HepG2 (cell line): ENCODE data around the gene CDC34. TPM values are rescaled to one million over a fixed set of nuclear protein-coding genes. Genes with fewer than 3 reads are reported as not detected.
A peak's percentile ranks its signal among the peaks of the same experiment; 100 is the strongest.

Source experiments
- AKAP8 ChIP-seq: sonication (generic); formaldehyde crosslinking; IDR thresholded peaks from 2 replicates; pipeline ENCODE4 v1.5.1; 2020; ENCODE audit warnings: mild to moderate bottlenecking, missing genetic modification reagents
- HOXD1 ChIP-seq: sonication (generic); formaldehyde crosslinking; IDR thresholded peaks from 2 replicates; pipeline ENCODE4 v1.5.0; 2020; ENCODE audit warnings: missing genetic modification reagents
- MTF2 ChIP-seq: sonication (generic); formaldehyde crosslinking; IDR thresholded peaks from 2 replicates; pipeline ENCODE4 v1.5.0; 2020; ENCODE audit warnings: missing genetic modification reagents, borderline replicate concordance
- NR2C2 ChIP-seq: sonication (generic); formaldehyde crosslinking; IDR thresholded peaks from 2 replicates; pipeline ENCODE4 v1.4.0; 2020; ENCODE audit warnings: missing genetic modification reagents, mild to moderate bottlenecking, moderate library complexity, borderline replicate concordance
- SNAPC2 ChIP-seq: sonication (generic); formaldehyde crosslinking; IDR thresholded peaks from 2 replicates; pipeline ENCODE4 v1.8.1; 2022; ENCODE audit warnings: mild to moderate bottlenecking, missing genetic modification reagents
- SOX6 ChIP-seq, 2 experiments: fragments of 450-650 bp in 1 of 2; sonication (generic) in 1 of 2; formaldehyde crosslinking in 1 of 2; IDR thresholded peaks; 2 replicates each; pipeline versions ENCODE4 v1.4.0 to v1.6.1; 2017 to 2020; ENCODE audit warnings: antibody characterized with exemption in 1 of 2, mild to moderate bottlenecking in 1 of 2, missing genetic modification reagents in 1 of 2
- SRSF1 ChIP-seq: fragments of 200-400 bp; formaldehyde crosslinking; optimal IDR thresholded peaks from 2 replicates; pipeline ENCODE3; 2017; ENCODE audit warnings: mild to moderate bottlenecking, low read depth, low read length, moderate library complexity
- TARDBP ChIP-seq: sonication (generic); formaldehyde crosslinking; IDR thresholded peaks from 2 replicates; pipeline ENCODE4 v1.8.0; 2022; ENCODE audit warnings: mild to moderate bottlenecking, missing genetic modification reagents
- TCF12 ChIP-seq, 2 experiments: fragments of 450-650 bp in 1 of 2; sonication (generic) in 1 of 2; formaldehyde crosslinking in 1 of 2; IDR thresholded peaks; 2 replicates each; pipeline versions ENCODE4 v1.6.1 to v1.8.0; 2017 to 2022; ENCODE audit warnings: antibody characterized with exemption in 1 of 2, mild to moderate bottlenecking in 1 of 2, missing genetic modification reagents in 1 of 2, moderate library complexity in 1 of 2
- ZFX ChIP-seq: sonication (generic); formaldehyde crosslinking; IDR thresholded peaks from 2 replicates; pipeline ENCODE4 v1.4.0; 2020; ENCODE audit warnings: mild to moderate bottlenecking, low read depth, missing genetic modification reagents, moderate library complexity
- ZNF101 ChIP-seq: sonication (generic); formaldehyde crosslinking; IDR thresholded peaks from 2 replicates; pipeline ENCODE4 v1.4.0; 2020; ENCODE audit warnings: mild to moderate bottlenecking, low read depth, missing genetic modification reagents, borderline replicate concordance
- ZNF24 ChIP-seq: fragments of 450-650 bp; IDR thresholded peaks from 2 replicates; pipeline ENCODE4 v1.6.1; 2017; ENCODE audit warnings: antibody characterized with exemption, mild to moderate bottlenecking
- ZNF382 ChIP-seq: sonication (generic); formaldehyde crosslinking; IDR thresholded peaks from 2 replicates; pipeline ENCODE4 v1.5.0; 2020; ENCODE audit warnings: missing genetic modification reagents, mild to moderate bottlenecking, borderline replicate concordance
- ZNF547 ChIP-seq: sonication (generic); formaldehyde crosslinking; IDR thresholded peaks from 2 replicates; pipeline ENCODE4 v1.5.1; 2020; ENCODE audit warnings: mild to moderate bottlenecking, missing genetic modification reagents
- polyA plus RNA-seq, 8 experiments: library from polyadenylated mRNA; depleted of rRNA in 3 of 8; stranded (reverse) in 7 of 8; unstranded in 1 of 8; fragments of >200 nt; fragmentation: Illumina TruSeq in 4 of 8; extraction: Trizol in 4 of 8; gene quantifications; 2 replicates each; pipeline versions ENCODE4 v1.2.1 to v1.2.3, GENCODE V29; 2011 to 2016; ENCODE audit warnings: low read depth in 4 of 8, missing spikeins in 1 of 8, mixed read lengths in 1 of 8; ENCODE audit not compliant: insufficient read depth in 1 of 8
- total RNA-seq, 5 experiments: library from RNA; depleted of rRNA; stranded (reverse); fragments of >200 nt; fragmentation: Illumina TruSeq; extraction: Trizol; gene quantifications; 2 replicates each; pipeline ENCODE4 v1.2.3, GENCODE V29; 2016; ENCODE audit warnings: low read depth in 1 of 5
- TF ChIP-seq, protein P1 (sequence below): sonication (generic); formaldehyde crosslinking; IDR thresholded peaks from 2 replicates; pipeline ENCODE4 v1.4.0; 2020; ENCODE audit warnings: missing genetic modification reagents, borderline replicate concordance
- TF ChIP-seq, protein P2 (sequence below): sonication (generic); formaldehyde crosslinking; IDR thresholded peaks from 2 replicates; pipeline ENCODE4 v1.5.0; 2020; ENCODE audit warnings: missing genetic modification reagents

Gene CDC34
- total and polyA plus RNA-seq, 2 of the 13 experiments (the other 11 are each of a cell fraction or from before 2014, with no cell fraction given), result 138 to 150 TPM

DNA sequence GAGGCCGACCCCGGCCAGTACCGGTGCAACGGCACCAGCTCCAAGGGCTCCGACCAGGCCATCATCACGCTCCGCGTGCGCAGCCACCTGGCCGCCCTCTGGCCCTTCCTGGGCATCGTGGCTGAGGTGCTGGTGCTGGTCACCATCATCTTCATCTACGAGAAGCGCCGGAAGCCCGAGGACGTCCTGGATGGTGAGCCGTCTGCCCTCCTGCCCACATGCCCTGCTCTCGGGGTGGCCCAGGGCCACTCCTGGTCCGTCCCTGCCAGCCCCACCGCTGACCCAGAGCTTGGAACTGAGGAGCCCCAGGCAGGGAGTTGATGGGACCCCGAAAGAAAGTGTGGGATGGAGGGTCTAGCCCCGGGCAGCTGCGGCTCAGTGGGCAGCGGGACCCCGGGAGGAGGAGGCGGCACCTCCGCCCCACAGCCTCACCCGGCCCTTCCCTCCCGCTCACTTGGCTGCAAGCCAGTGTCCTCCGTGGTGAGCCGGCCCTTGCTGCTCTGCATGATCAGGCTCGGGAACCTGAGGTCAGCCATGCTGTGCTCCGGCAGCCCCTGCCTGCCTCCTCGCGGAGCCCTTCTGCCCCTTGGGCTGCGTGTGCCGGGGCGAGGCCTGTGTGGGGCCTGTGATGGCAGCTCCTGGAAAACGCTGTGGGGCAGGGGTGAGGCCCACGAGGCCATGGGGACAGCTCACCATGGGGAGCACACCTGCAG is 50.0 kb downstream of the CDC34 start (continued):
- TF ChIP-seq, protein P1, sequence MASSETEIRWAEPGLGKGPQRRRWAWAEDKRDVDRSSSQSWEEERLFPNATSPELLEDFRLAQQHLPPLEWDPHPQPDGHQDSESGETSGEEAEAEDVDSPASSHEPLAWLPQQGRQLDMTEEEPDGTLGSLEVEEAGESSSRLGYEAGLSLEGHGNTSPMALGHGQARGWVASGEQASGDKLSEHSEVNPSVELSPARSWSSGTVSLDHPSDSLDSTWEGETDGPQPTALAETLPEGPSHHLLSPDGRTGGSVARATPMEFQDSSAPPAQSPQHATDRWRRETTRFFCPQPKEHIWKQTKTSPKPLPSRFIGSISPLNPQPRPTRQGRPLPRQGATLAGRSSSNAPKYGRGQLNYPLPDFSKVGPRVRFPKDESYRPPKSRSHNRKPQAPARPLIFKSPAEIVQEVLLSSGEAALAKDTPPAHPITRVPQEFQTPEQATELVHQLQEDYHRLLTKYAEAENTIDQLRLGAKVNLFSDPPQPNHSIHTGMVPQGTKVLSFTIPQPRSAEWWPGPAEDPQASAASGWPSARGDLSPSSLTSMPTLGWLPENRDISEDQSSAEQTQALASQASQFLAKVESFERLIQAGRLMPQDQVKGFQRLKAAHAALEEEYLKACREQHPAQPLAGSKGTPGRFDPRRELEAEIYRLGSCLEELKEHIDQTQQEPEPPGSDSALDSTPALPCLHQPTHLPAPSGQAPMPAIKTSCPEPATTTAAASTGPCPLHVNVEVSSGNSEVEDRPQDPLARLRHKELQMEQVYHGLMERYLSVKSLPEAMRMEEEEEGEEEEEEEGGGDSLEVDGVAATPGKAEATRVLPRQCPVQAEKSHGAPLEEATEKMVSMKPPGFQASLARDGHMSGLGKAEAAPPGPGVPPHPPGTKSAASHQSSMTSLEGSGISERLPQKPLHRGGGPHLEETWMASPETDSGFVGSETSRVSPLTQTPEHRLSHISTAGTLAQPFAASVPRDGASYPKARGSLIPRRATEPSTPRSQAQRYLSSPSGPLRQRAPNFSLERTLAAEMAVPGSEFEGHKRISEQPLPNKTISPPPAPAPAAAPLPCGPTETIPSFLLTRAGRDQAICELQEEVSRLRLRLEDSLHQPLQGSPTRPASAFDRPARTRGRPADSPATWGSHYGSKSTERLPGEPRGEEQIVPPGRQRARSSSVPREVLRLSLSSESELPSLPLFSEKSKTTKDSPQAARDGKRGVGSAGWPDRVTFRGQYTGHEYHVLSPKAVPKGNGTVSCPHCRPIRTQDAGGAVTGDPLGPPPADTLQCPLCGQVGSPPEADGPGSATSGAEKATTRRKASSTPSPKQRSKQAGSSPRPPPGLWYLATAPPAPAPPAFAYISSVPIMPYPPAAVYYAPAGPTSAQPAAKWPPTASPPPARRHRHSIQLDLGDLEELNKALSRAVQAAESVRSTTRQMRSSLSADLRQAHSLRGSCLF (CRISPR knock-in tag), result no peak
- TF ChIP-seq NR2C2 (CRISPR knock-in tag) (no peak), ZNF382 (no peak), AKAP8 (CRISPR knock-in tag) (peak; percentile 9; the same call in 1 of the 2 replicates), SOX6 (IDR thresholded peaks at IDR 0.05) (no peak), SOX6 (CRISPR knock-in tag; IDR thresholded peaks at IDR 0.05) (no peak), SRSF1 (no peak), MTF2 (CRISPR knock-in tag) (no peak), TCF12 (IDR thresholded peaks at IDR 0.05) (no peak), TCF12 (CRISPR knock-in tag; IDR thresholded peaks at IDR 0.05) (no peak), SNAPC2 (CRISPR knock-in tag) (no peak), ZNF101 (CRISPR knock-in tag) (no peak), HOXD1 (CRISPR knock-in tag) (no peak), ZNF24 (no peak), TARDBP (CRISPR knock-in tag) (no peak), ZFX (CRISPR knock-in tag) (no peak), ZNF547 (CRISPR knock-in tag) (no peak)
- TF ChIP-seq, protein P2, sequence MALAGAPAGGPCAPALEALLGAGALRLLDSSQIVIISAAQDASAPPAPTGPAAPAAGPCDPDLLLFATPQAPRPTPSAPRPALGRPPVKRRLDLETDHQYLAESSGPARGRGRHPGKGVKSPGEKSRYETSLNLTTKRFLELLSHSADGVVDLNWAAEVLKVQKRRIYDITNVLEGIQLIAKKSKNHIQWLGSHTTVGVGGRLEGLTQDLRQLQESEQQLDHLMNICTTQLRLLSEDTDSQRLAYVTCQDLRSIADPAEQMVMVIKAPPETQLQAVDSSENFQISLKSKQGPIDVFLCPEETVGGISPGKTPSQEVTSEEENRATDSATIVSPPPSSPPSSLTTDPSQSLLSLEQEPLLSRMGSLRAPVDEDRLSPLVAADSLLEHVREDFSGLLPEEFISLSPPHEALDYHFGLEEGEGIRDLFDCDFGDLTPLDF (CRISPR knock-in tag), result no peak
